ENCODE measurements around the gene BUD31. TPM values are rescaled to one million over a fixed set of nuclear protein-coding genes. Genes with fewer than 3 reads are reported as not detected.

BUD31 gene
- total RNA-seq, 1 donor from 2014 or later = 131 TPM

GRCh38 chr7:99387912-99388311 lies 20.9 kb upstream of the BUD31 start:
- peaks cover 3% of the 10 kb centered on the region for H3K4me1 Mint-ChIP-seq (ENCODE audit: unreplicated experiment)
- DNase-seq (ENCODE audit: extremely low spot score, unreplicated experiment) = no peak
- no peak overlapping the region for H3K4me3 Mint-ChIP-seq (ENCODE audit: unreplicated experiment)
- no peak for TF ChIP-seq CTCF (IDR thresholded peaks at IDR 0.05)
- no peak overlapping the region for H3K27ac Mint-ChIP-seq (ENCODE audit: unreplicated experiment)
- no peaks in the 10 kb centered on the region for H3K27me3 Mint-ChIP-seq (ENCODE audit: unreplicated experiment)
- no peaks in the 10 kb centered on the region for H3K9me3 Mint-ChIP-seq (ENCODE audit: unreplicated experiment)
- peaks cover 11% of the 10 kb centered on the region for H3K36me3 Mint-ChIP-seq (ENCODE audit: unreplicated experiment)

GRCh38 chr7:99389772-99390171 lies 19.0 kb upstream of the BUD31 start:
- H3K4me1 Mint-ChIP-seq (ENCODE audit: unreplicated experiment) = peaks cover 13% of the 10 kb centered on the region
- no peaks in the 10 kb centered on the region for H3K9me3 Mint-ChIP-seq (ENCODE audit: unreplicated experiment)
- H3K4me3 Mint-ChIP-seq (ENCODE audit: unreplicated experiment) = no peak overlapping the region
- no peak overlapping the region for H3K27ac Mint-ChIP-seq (ENCODE audit: unreplicated experiment)
- TF ChIP-seq CTCF (IDR thresholded peaks at IDR 0.05) = no peak
- DNase-seq (ENCODE audit: extremely low spot score, unreplicated experiment) = no peak
- peaks cover 12% of the 10 kb centered on the region for H3K36me3 Mint-ChIP-seq (ENCODE audit: unreplicated experiment)
- H3K27me3 Mint-ChIP-seq (ENCODE audit: unreplicated experiment) = no peaks in the 10 kb centered on the region

- H3K27me3 Mint-ChIP-seq (ENCODE audit: unreplicated experiment) = no peaks in the 10 kb centered on the region
- H3K27ac Mint-ChIP-seq (ENCODE audit: unreplicated experiment) = peak overlapping the region; percentile 10
- H3K4me1 Mint-ChIP-seq (ENCODE audit: unreplicated experiment) = peaks cover 13% of the 10 kb centered on the region
- no peak overlapping the region for H3K4me3 Mint-ChIP-seq (ENCODE audit: unreplicated experiment)
- no peaks in the 10 kb centered on the region for H3K9me3 Mint-ChIP-seq (ENCODE audit: unreplicated experiment)
- DNase-seq (ENCODE audit: extremely low spot score, unreplicated experiment) = no peak
- no peak for TF ChIP-seq CTCF (IDR thresholded peaks at IDR 0.05)
- peaks cover 12% of the 10 kb centered on the region for H3K36me3 Mint-ChIP-seq (ENCODE audit: unreplicated experiment)
Measured at GRCh38 chr7:99390941-99391602, 17.7 kb upstream of the BUD31 start.

GRCh38 chr7:99392046-99392445 lies 16.7 kb upstream of the BUD31 start:
- H3K27me3 Mint-ChIP-seq (ENCODE audit: unreplicated experiment) = no peaks in the 10 kb centered on the region
- peak overlapping the region; percentile 10 for H3K4me3 Mint-ChIP-seq (ENCODE audit: unreplicated experiment)

More at GRCh38 chr7:99392046-99392445, 16.7 kb upstream of the BUD31 start:
- H3K27ac Mint-ChIP-seq (ENCODE audit: unreplicated experiment) = no peak overlapping the region
- H3K9me3 Mint-ChIP-seq (ENCODE audit: unreplicated experiment) = no peaks in the 10 kb centered on the region
- peaks cover 14% of the 10 kb centered on the region for H3K36me3 Mint-ChIP-seq (ENCODE audit: unreplicated experiment)
- TF ChIP-seq CTCF (IDR thresholded peaks at IDR 0.05) = no peak
- H3K4me1 Mint-ChIP-seq (ENCODE audit: unreplicated experiment) = peaks cover 13% of the 10 kb centered on the region
- DNase-seq (ENCODE audit: extremely low spot score, unreplicated experiment) = no peak
